GM19397 (cell line): ENCODE data around the gene GCNA.

Source experiments
- ATAC-seq: cut with Tn5 transposase; IDR thresholded peaks from one replicate; pipeline ENCODE4 v1.9.1; 2021; ENCODE audit warnings: mild to moderate bottlenecking, moderate library complexity; ENCODE audit not compliant: unreplicated experiment

GCNA gene

DNA sequence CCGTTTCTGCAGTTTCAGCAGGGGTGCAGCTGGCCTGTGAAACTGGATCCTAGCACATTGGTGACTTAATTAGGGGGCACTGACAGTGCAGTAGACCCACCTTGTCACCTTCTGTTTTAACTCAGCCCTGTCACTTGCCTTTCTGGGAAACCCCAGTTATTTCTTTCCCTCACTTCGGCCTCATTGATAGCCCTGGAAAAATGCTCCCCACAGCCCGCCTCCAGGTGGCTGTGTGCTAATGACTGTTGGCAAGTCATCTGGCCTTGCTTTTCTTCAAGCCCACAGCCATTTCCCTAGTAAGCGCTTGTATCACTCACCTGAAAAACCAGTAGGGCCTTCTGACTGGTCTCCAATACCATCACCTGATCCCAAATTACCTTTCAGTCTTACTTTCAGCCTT is 36.8 kb downstream of the GCNA start:
- ATAC-seq, result no peak

DNA sequence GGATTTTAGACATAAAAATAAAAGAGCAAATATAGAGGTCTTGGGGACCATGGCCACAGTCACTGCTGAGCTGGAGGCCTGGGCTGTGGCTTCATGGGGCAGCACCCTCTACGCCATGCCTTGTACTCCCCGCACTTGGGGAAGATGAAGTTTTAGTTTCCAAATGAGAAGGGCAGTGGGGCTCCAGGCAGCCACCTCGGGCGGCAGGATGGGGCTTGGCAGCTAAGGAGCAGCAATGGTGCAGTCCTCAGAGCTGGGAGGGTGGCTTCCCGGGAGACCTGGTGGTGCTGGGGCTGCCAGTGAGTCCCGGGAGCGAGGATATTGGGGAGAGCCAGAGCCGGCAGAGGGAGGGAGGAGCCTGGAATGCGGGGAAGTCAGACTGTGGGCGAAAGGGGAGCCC is 37.7 kb downstream of the GCNA start:
- ATAC-seq, result no peak

DNA sequence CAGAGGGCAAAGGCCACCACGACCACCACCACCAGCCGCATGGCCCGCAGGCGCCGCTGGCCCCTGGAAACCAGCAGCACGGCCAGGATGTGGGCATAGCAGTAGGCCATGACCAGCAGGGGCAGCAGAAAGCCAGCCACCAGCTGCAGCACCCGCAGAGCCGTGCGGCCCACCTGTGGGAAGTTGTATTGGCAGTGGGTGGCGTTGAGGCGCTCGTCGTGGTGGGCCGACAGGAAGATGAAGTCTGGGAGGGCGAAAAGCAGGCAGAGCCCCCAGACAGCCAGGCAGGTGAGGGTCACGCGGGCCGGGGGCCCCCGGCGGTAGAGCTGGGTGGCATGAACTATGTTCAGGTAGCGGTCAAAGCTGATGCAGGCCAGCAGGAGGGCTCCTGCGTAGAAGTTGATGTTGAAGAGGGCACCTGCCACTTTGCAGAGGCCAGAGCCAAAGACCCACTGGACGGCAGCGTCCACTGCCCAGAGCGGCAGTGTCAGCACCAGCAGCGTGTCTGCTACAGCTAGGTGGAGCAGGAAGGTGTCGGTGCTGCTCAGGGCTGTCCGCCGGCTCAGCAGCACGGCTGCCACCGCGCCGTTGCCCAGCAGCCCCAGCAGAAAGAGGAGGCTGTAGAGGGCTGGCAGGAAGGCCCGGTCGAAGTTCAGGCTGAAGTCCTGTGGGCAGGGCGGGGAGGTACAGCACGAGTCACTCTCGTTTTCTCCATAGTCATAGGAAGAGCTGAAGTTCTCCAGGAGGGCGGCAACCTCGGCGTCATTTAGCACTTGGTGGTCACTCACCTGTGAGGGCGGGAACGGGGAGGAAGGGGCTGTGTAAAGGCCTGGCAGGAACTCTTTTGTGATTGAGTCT is 38.7 kb downstream of the GCNA start:
- ATAC-seq, result no peak

DNA sequence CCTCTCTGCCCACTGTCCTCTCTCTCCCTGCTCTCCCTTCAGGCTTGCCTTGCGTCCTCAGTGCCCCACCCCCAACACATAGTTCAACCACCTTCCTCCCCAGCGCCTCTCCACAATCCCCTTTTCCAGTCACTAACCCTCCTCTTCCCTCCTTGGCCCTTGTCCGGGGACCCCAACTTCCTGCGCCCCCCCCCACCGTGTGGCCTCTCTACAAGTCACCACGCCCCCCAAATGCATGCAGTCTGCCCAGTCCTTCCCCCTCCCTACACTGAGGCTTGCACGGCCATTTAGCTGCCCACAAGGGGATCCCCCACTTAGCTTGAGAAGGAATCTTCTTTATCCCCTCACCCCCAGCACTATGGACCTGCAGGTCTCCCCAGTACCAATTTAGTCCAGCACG is 39.5 kb downstream of the GCNA start:
- no peak for ATAC-seq

DNA sequence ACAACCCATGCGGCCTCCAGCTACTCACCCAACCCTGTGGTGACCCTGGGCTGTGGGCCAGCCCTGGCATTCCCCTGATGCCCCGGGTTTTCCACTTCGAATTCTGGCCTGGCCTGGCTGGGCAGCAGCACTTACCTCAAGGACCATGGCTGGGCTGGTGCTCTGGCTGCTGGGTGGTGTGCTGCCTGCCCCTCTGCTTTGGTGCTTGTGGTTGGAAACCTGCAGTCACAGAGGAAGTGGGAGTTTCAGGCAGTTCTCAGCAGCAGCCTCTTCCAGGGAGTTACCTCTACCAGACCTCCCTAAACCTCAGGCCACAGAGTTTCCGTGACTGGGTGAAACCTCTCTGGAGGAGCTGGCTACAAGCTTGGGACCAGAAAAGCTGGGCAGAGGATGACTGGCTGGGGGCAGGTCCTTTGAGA is 40.1 kb downstream of the GCNA start, which contains the start of gene CXCR3:
TSS of gene CXCR3 (minus strand) at position 209 of the 419 bp plus-strand sequence. CDS start at position 147, 62 bp downstream.
- peak; percentile 57 for ATAC-seq

DNA sequence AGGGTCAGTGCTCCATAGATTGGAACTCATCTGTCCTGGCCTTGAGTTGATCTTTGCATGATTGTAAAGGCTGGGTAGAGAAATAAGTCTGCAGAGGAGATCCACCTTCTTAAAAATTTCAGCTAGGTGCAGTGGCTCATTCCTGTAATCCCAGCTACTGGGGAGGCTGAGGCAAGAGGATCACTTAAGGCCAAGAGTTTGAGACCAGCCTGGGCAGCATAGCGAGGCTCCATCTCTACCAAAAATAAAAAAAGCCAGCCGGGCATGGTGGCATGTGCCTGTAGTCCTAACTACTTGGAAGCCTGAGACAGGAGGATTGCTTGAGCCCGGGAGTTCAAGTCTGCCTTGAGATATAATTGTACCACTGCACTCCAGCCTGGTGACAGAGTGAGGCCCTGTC is 40.5 kb downstream of the GCNA start:
- no peak for ATAC-seq

DNA sequence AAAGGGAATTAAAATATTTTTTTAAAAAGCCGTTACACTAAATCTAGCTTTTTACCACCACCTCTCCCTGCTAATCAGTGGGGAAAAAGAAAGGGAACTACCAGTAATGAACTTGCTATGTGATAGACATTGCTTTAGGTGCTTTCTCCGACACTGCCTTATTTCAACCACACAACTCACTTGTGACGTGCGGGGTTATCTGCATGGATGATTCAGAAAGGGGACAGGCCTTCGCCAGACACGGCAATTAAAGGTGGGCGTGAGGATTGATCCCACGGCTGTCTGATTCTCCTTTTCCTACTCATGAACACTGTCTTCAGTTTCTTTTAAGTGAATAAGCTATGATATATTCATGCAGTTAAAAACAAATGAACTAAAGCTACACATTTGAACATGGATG is 41.0 kb downstream of the GCNA start:
- no peak for ATAC-seq

DNA sequence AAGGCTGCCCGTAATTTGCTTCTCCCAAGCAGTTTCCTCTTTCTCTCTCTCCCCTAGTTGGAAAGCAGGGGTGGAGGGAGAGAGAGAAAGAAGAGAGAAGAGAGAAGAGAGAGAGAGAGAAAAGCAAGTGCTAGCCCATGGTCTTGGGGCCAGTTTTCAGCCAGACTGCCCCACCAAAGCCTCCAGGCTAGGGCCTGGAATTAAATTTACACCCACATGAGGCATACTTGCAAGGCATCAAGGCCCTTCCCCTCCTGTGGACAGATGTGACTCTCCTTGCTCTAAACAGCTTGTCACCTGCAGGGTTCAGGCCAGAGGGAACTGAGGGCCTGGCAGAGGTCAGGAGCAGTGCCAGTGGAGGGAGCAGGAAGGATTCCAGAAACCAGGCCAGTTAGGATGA is 41.7 kb downstream of the GCNA start:
- no peak for ATAC-seq

DNA sequence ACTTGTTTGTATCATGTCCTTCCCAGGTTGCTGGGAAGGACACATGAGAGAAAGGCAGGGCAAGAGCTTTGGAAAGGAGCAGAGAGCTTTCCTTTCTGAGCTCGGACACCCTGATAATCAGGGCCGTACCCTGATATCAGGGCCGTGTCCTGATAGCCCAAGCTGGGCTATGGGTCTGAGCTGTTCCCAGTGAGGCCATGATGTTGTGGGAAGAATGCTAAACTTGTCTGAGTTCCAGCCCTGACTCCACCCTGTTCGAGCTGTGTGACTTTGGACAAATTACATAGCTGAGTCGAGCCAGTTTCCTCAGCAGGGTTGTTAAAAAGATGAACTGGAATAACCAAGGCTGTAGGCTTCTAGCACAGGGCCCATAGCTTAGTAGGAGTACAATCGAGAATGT is 43.4 kb downstream of the GCNA start:
- ATAC-seq, result no peak

DNA sequence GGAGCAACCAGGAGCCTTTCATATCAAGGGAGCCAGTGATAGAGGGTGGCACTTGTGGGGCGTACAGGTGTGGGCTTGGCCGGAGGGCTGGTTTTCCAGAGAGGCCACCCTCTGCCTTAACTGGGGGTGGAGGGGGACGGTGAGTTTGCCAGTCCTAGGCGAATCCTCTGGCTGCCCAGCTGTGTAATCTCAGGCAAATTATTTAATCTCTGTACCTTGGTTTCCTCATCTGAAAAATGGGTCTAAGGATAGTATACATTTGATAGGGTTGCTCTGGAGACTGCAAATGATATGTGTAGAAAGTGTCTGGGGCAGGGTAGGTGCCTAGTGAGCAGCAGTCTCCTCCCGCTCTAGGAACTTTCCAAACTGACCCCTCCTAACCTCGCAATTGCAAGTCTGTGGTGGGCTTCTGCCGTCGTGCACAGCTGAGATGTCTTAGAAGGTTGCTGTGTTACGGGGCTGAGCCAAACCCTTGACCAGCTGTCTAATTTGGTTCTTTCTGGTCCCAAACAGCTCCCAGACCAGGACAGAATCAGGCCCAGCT is 43.9 kb downstream of the GCNA start:
- ATAC-seq, result no peak

DNA sequence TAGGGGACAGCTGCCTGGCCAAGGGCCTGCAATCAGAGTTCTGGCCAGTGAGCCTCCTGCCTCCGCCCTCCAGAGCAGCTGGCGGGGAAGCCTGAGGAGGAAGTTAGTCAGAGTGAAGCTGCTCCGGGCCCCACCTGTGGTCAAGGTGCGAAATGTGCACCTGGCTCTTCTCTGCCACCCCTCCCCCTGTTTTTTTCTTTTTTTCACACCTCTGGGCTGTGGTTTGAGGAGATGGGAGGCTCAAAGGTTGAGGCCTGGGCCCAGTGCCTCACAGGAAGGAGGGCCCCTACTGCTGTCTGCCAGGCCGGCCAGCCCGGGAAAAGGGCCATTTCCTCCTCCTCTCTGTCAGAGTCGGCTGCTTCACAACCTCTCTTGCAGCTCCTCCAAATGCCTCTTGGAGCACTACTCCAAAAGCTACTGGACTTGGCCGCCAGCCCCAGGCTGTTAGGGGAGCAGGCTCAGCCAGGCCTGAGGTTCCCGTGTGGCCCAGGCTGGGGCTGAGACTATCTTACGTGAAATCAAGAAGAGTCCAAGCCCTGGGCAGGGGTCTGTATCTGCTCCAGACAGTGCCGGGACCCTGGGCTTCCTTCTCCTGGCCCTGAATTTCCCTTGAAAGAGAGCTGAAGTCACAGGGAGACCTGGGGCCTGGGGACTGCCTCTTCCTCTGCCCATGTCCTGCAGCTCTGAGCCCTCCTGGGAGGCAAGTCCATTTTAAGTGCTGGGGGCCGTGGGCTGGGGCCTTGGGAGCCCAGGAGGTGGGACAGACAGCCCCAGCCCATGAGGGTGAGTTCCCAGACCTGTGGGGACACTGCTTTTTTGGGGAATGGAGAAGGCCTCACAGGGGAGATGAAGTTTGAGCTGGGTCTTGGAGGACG is 44.6 kb downstream of the GCNA start:
- peak; percentile 57 for ATAC-seq

DNA sequence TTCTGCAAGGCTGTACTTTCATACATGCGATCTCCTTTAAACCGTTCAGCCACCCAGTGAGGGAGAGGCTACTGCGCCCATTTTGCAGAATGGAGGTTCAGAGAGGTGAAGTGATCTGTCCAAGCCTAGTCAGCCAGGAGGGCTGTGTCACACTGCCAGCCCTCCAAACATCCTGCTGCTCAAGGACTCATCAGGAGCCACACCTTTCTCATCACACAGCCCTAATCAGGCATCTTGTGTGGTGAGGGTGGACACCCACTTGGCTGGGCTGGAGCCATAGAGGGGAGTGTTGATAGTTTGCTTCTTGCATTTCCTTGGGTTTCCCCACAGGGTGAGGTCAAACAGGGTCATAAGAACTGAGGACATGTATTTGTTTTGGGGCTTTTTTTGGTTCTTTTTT is 45.5 kb downstream of the GCNA start:
- no peak for ATAC-seq

DNA sequence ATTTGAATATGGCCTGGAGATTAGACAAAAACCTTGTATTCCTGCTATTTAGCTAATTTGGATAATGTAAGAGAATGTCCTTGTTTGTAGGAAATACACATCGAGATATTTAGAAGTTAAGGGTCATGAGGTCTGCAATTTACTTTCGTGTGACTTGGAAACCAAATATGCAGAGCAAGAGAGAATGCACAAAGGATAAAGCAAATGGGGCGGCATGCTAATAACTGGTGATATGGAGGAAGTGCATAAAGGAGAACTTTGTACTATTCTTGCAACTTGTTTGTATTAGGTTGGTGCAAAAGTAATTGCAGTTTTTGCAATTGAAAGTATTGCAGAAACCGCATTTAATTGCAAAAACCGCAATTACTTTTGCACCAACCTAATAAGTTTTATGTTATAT is 47.2 kb downstream of the GCNA start:
- no peak for ATAC-seq

DNA sequence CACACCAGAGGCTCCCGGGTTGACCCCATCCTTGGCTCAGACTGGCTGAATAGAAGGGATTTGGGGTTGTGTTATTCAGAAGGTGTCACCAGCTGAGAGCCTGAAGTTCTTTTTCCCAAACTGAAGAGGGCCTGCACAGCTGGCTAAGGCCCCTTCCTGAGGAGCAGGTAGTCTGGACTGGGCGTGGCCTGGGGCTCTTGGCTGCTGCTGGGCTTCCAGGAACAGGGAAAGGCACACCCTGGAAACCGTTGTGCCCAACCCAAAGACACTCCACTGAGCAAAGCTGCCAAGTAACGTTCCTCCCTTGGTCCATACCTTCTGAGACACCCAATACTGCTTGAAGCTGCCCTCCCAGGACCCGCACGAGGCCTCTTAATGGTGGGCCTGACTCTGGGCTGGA is 48.3 kb downstream of the GCNA start:
- ATAC-seq, result no peak

DNA sequence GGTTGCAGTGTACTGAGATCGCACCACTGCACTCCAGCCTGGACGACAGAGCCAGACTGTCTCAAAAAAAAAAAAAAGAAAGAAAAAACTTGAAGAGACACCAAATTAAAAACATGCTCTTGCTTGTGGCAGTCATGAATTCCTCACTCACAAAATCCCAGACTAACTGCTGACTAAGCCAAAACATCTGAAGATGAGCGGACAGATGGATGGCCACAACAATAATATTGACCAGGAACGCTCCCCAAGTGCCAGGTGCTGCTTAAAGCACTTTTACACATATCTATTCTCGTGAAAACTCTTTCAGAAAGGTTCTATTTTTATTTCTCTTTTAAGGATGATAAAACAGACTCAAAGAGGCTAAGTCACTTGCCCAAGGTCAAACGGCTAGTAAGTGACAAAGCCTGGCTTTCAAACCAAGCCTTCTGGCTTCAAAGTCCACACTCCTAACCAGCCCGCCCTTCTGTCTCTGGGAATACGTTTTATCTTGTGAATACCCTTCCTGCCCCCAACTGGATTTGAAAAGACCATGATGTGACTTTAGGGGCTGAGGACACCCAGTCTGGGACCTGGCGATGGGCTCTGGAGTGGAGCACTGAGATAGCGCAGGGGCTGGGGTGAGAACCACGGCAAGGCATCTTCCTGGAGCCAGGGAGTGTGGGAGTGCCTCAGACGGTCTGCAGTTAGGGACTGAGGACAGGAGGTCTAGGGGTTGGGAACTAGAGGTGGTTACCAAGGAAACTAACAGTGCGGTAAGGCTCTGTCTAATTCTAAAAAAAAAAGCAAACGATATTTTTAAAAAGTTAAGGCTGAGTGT is 49.6 kb downstream of the GCNA start:
- ATAC-seq, result no peak

DNA sequence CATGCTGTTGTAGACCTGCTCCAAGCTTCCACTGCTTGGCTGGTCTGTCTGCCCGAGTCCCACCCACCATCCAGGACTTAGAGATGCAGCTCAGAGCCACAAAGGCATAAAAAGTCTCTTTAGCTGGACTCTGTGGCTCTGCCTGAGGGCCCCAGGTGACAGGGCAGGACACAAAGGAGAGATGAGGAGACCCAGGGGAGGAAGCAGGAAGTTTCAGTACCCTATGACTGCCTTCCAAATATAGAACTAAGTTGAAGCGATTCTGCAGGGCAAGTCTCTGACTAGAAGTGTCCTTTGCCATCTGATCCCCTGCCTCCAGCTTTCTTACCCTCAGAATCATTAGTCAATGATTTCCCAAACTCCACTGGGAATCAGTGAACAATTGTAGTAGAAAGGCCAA is 51.2 kb downstream of the GCNA start:
- peak; percentile 49 for ATAC-seq

DNA sequence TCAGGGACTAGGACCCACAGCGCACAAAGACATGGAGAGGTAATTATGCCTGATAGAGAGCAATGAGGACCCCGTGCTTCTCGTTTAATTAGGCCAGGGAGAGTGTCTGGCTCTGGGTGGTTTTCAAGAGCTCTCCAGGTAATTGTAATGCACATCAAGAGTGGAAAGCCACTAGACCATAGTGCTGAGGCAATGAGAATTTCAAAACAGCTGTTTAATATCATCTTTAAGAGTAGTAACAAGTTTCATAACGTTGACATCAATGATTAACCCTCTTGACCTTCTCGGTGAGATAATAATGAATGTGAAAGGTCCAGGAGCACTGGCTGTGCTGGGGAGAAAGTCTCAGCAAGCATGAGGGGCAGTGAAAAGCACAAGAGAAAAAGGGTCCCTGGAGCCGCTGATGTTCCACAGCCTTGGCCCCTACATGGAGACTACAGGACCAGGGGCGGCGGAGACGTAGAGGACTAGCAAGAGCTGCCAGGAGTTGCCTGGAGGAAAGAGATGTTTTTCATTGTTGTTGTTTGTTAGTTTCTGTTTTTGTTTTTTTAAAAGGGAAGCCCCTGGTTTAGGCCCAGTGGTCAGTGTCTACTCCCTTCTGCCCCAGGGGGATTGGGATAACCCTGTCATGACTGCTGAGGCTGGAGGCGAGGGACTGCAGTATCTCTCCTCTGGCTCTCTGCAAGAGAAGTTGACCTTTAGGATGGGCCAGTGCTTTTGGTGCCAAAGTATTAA is 54.9 kb downstream of the GCNA start:
- peak; percentile 52 for ATAC-seq

DNA sequence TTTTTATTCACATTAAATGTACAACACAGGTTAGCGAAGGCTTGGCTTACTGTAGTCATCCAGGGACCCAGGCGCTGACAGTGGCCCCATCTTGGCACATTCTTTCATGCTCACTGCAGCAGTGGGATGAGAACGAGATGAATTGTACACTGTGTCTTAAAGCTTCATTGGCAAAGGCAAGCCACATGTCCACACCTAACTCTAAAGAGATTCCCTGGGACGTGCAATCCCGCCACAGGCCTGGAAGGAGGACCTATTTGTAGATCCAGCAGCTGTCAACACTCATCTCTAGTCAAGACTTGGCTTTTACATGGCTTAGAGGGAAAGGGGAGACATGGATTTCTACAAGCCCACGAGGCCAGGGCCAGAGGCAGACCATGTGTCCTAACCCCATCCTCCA is 56.1 kb downstream of the GCNA start:
- ATAC-seq, result no peak

DNA sequence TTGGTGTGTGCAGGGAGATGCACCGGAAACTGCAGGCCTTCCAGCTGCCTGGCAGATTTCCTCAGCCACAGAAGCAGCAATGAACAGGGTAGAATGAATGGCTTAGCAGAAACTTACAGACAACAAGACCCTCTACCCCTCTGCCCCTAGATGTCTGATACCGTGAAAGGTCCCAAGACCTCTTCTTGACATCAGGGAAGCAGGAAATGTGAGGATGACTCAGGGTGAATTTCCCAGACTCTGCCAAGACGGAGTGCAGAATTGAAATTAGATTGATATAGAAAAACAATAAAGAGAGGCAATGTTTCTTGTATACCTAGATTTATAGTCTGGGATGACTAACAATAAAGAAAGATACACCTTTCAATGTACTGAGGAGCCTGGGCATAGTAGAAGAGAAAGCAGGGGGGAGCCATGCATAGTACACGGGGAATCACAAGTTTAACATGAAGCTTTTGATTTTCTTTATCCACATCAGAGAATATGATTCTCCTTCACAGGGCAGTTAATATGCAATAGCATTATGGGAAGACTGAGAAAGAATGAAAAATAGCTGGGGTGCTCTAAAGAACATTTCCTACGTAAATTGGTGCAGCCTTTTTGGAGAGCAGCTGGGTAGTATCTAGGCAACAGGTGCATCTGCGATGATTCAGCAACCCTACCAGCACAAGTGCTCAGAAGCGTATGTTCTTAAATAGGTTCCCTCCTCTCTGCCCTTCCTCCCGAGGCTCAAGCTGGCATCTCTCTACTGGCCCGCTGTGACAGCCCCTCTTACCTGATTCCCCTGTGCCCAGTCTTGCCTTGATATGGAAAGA is 58.4 kb downstream of the GCNA start:
- ATAC-seq, result no peak
